ENCODE results near the gene SCUBE3. TPM values are rescaled to one million over a fixed set of nuclear protein-coding genes. Genes with fewer than 3 reads are reported as not detected.
A peak's percentile ranks its signal among the peaks of the same experiment; 100 is the strongest.

Gene SCUBE3
- 10 to 100 TPM in 2 of 8 experiments, 1 to 10 TPM in 6; 2.6 to 14.6 (median 3.3) TPM for total RNA-seq

- Histone ChIP-seq H3K4me3 (peak within 1 kb of the TSS; percentile 52 to 86 (median 57)), H3K27ac (peak within 1 kb of the TSS; percentile 82 to 91), H3K4me1 (replicated peaks in 1 of 2) (peaks cover 39 to 48% of the 10 kb centered on the region in 2 donors)
- in situ Hi-C loops (cut with MboI; ENCODE audit: low pct_unique_long_range_greater_than_20kb in 2 of 9, low sequenced_read_pairs in 9 of 9, unreplicated experiment in 9 of 9): loop anchor here in 2 of 9 experiments (25.0 kb wide), 1 partner anchor 227 kb away; no protein-coding TSS in a partner anchor
- 0 to 20% (median 0%) methylated on average over 1 to 3 of the region's 89 CpGs; no CpG with 5 or more reads in 6 of the 10 experiments for WGBS, 10 experiments
- peak; percentile 67 to 89 (median 78) for ATAC-seq (replicated peaks in 6 of 8)
Observed at GRCh38 chr6:35213824-35214756, at the start of gene SCUBE3. SCUBE3 (plus strand) TSS chr6:35213956; CDS start chr6:35214419, 463 bp downstream.

- in situ Hi-C loops (cut with MboI; ENCODE audit: low pct_unique_long_range_greater_than_20kb in 2 of 9, low sequenced_read_pairs in 9 of 9, unreplicated experiment in 9 of 9): no loop called here
- no peak overlapping the region for H3K27ac ChIP-seq
- no peak overlapping the region for H3K4me3 ChIP-seq
- WGBS, 10 experiments: 14 to 100% (median 90%) methylated on average over 1 to 6 of the region's 6 CpGs; no CpG with 5 or more reads in 3 of the 10 experiments
- H3K4me1 ChIP-seq (replicated peaks in 1 of 2): peaks cover 9 to 14% of the 10 kb centered on the region in 2 donors
- no peak for ATAC-seq (replicated peaks in 6 of 8)
Observed at GRCh38 chr6:35164277-35164676, 49.5 kb upstream of the SCUBE3 start.

- H3K4me3 ChIP-seq: no peak overlapping the region
- no peak overlapping the region for H3K27ac ChIP-seq
- no peak for ATAC-seq (replicated peaks in 6 of 8)
- H3K4me1 ChIP-seq (replicated peaks in 1 of 2): peaks cover 9 to 14% of the 10 kb centered on the region in 2 donors
- in situ Hi-C loops (cut with MboI; ENCODE audit: low pct_unique_long_range_greater_than_20kb in 2 of 9, low sequenced_read_pairs in 9 of 9, unreplicated experiment in 9 of 9): no loop called here
- whole genome bisulfite sequencing, 10 experiments: 80 to 100% (median 95%) methylated on average over 1 to 4 of the region's 4 CpGs; no CpG with 5 or more reads in 2 of the 10 experiments
Observed at GRCh38 chr6:35164868-35165267, 48.9 kb upstream of the SCUBE3 start.

- H3K27ac ChIP-seq: no peak overlapping the region
- in situ Hi-C loops (cut with MboI; ENCODE audit: low pct_unique_long_range_greater_than_20kb in 2 of 9, low sequenced_read_pairs in 9 of 9, unreplicated experiment in 9 of 9): no loop called here
- no peak overlapping the region for H3K4me3 ChIP-seq
- peak in 3 of 8 experiments; percentile 42 to 79 (median 78) for ATAC-seq (replicated peaks in 6 of 8)
- WGBS, 10 experiments: 56 to 100% (median 75%) methylated on average over 1 to 2 of the region's 2 CpGs; no CpG with 5 or more reads in 5 of the 10 experiments
- peaks cover 9 to 14% of the 10 kb centered on the region in 2 donors for H3K4me1 ChIP-seq (replicated peaks in 1 of 2)
Observed at GRCh38 chr6:35165630-35166071, 48.1 kb upstream of the SCUBE3 start.

GRCh38 chr6:35166116-35166515 lies 47.6 kb upstream of the SCUBE3 start:
- ATAC-seq (replicated peaks in 6 of 8): peak in 3 of 8 experiments; percentile 71 to 92 (median 90)

GRCh38 chr6:35166520-35166919 lies 47.2 kb upstream of the SCUBE3 start:
- Histone ChIP-seq H3K4me3 (no peak overlapping the region), H3K4me1 (replicated peaks in 1 of 2) (peaks cover 5 to 14% of the 10 kb centered on the region in 2 donors), H3K27ac (no peak overlapping the region)
- WGBS, 10 experiments: 7 to 100% (median 83%) methylated on average over 2 to 4 of the region's 5 CpGs; no CpG with 5 or more reads in 4 of the 10 experiments
- in situ Hi-C loops (cut with MboI; ENCODE audit: low pct_unique_long_range_greater_than_20kb in 2 of 9, low sequenced_read_pairs in 9 of 9, unreplicated experiment in 9 of 9): no loop called here
- peak in 3 of 8 experiments; percentile 41 to 97 (median 58) for ATAC-seq (replicated peaks in 6 of 8)

More at GRCh38 chr6:35166116-35166515, 47.6 kb upstream of the SCUBE3 start:
- H3K4me3 ChIP-seq: no peak overlapping the region
- WGBS, 10 experiments: 15 to 100% (median 64%) methylated on average over 1 to 2 of the region's 2 CpGs; no CpG with 5 or more reads in 4 of the 10 experiments
- peaks cover 6 to 14% of the 10 kb centered on the region in 2 donors for H3K4me1 ChIP-seq (replicated peaks in 1 of 2)
- H3K27ac ChIP-seq: no peak overlapping the region
- in situ Hi-C loops (cut with MboI; ENCODE audit: low pct_unique_long_range_greater_than_20kb in 2 of 9, low sequenced_read_pairs in 9 of 9, unreplicated experiment in 9 of 9): no loop called here

GRCh38 chr6:35167505-35167904 lies 46.3 kb upstream of the SCUBE3 start:
- H3K4me1 ChIP-seq (replicated peaks in 1 of 2): peaks cover 5 to 14% of the 10 kb centered on the region in 2 donors
- H3K4me3 ChIP-seq: no peak overlapping the region
- in situ Hi-C loops (cut with MboI; ENCODE audit: low pct_unique_long_range_greater_than_20kb in 2 of 9, low sequenced_read_pairs in 9 of 9, unreplicated experiment in 9 of 9): no loop called here
- ATAC-seq (replicated peaks in 6 of 8): no peak
- H3K27ac ChIP-seq: no peak overlapping the region

- WGBS, 10 experiments: 0 to 87% (median 21%) methylated on average over 2 to 5 of the region's 7 CpGs; no CpG with 5 or more reads in 1 of the 10 experiments
- in situ Hi-C loops (cut with MboI; ENCODE audit: low pct_unique_long_range_greater_than_20kb in 2 of 9, low sequenced_read_pairs in 9 of 9, unreplicated experiment in 9 of 9): no loop called here
- peaks cover 5 to 14% of the 10 kb centered on the region in 2 donors for H3K4me1 ChIP-seq (replicated peaks in 1 of 2)
- no peak overlapping the region for H3K27ac ChIP-seq
- no peak overlapping the region for H3K4me3 ChIP-seq
- peak in 4 of 8 experiments; percentile 78 to 96 (median 93) for ATAC-seq (replicated peaks in 6 of 8)
Observed at GRCh38 chr6:35168461-35168861, 45.3 kb upstream of the SCUBE3 start.

- H3K27ac ChIP-seq: no peak overlapping the region
- in situ Hi-C loops (cut with MboI; ENCODE audit: low pct_unique_long_range_greater_than_20kb in 2 of 9, low sequenced_read_pairs in 9 of 9, unreplicated experiment in 9 of 9): no loop called here
- H3K4me1 ChIP-seq (replicated peaks in 1 of 2): peaks cover 5 to 14% of the 10 kb centered on the region in 2 donors
- no peak for ATAC-seq (replicated peaks in 6 of 8)
- H3K4me3 ChIP-seq: no peak overlapping the region
- WGBS, 10 experiments: 0 to 100% (median 74%) methylated on average over 1 of the region's 1 CpG; no CpG with 5 or more reads in 4 of the 10 experiments
Observed at GRCh38 chr6:35170166-35170565, 43.6 kb upstream of the SCUBE3 start.

- in situ Hi-C loops (cut with MboI; ENCODE audit: low pct_unique_long_range_greater_than_20kb in 2 of 9, low sequenced_read_pairs in 9 of 9, unreplicated experiment in 9 of 9): no loop called here
- Histone ChIP-seq H3K4me1 (replicated peaks in 1 of 2) (peaks cover 5 to 14% of the 10 kb centered on the region in 2 donors), H3K27ac (no peak overlapping the region), H3K4me3 (no peak overlapping the region)
- 93 to 100% (median 100%) methylated on average over 1 to 3 of the region's 3 CpGs; no CpG with 5 or more reads in 6 of the 10 experiments for WGBS, 10 experiments
- no peak for ATAC-seq (replicated peaks in 6 of 8)
Observed at GRCh38 chr6:35170891-35171290, 42.9 kb upstream of the SCUBE3 start.

GRCh38 chr6:35173044-35173426 lies 40.7 kb upstream of the SCUBE3 start:
- 58 to 100% (median 76%) methylated on average over 2 to 5 of the region's 5 CpGs; no CpG with 5 or more reads in 4 of the 10 experiments for WGBS, 10 experiments
- ATAC-seq (replicated peaks in 6 of 8): no peak
- no peak overlapping the region for H3K4me3 ChIP-seq
- in situ Hi-C loops (cut with MboI; ENCODE audit: low pct_unique_long_range_greater_than_20kb in 2 of 9, low sequenced_read_pairs in 9 of 9, unreplicated experiment in 9 of 9): no loop called here
- no peak overlapping the region for H3K27ac ChIP-seq
- H3K4me1 ChIP-seq (replicated peaks in 1 of 2): peaks cover 5 to 10% of the 10 kb centered on the region in 2 donors

- peak in 5 of 8 experiments; percentile 10 to 88 (median 59) for ATAC-seq (replicated peaks in 6 of 8)
- Histone ChIP-seq H3K4me1 (replicated peaks in 1 of 2) (peaks cover 5% of the 10 kb centered on the region in 2 donors), H3K27ac (no peak overlapping the region), H3K4me3 (no peak overlapping the region)
- 15 to 84% (median 60%) methylated on average over 1 to 6 of the region's 7 CpGs; no CpG with 5 or more reads in 4 of the 10 experiments for WGBS, 10 experiments
- in situ Hi-C loops (cut with MboI; ENCODE audit: low pct_unique_long_range_greater_than_20kb in 2 of 9, low sequenced_read_pairs in 9 of 9, unreplicated experiment in 9 of 9): no loop called here
Observed at GRCh38 chr6:35173427-35174087, 40.2 kb upstream of the SCUBE3 start.
